Activated CD8-positive, alpha-beta memory T cell treated with anti-CD3 and anti-CD28 coated beads, Interleukin-2, amount 50 U/mL, for 1 hour (primary cell): Measurements from ENCODE around the gene NEURL1.
"Not testable (repeated sequence)": the region's sequence is repeated elsewhere in the genome, so short reads cannot be mapped to it uniquely, and the experiment has no call there.

ENCODE experiments used
- DNase-seq: peaks from one replicate; pipeline ENCODE4 v3.0.0-alpha.2; 2020; ENCODE audit errors: extremely low read depth

Gene NEURL1

GRCh38 chr10:103622935-103623574 lies 129.6 kb downstream of the NEURL1 start:
- DNase-seq, result no peak

- no peak for DNase-seq
Observed at GRCh38 chr10:103626178-103626577, 132.7 kb downstream of the NEURL1 start.

GRCh38 chr10:103627111-103627892 lies 133.8 kb downstream of the NEURL1 start:
- no peak for DNase-seq

DNA sequence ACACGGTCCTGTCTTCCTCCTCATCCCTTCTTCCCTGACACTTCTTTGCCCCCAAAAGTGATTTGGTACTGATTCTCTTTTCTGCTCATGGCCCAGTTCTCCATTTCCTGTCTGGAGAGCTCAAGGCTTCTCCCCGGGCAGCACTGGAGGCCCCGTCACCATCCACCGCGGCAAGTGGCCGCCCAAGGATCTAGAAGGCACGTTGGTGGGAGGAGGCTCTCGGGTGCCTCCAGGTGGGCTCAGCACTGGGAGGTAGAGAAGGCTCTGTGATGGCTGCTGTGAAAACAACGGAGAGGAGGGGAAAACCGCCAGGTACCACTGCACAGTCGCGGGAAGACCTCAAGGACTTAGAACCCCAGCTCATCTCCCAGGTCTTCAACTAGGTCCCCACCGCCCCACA lies 134.4 kb downstream of the NEURL1 start:
- DNase-seq, result no peak

GRCh38 chr10:103629581-103629980 lies 136.1 kb downstream of the NEURL1 start:
- DNase-seq, result no peak

- no peak for DNase-seq
Observed at GRCh38 chr10:103630156-103630555, 136.7 kb downstream of the NEURL1 start.

DNA sequence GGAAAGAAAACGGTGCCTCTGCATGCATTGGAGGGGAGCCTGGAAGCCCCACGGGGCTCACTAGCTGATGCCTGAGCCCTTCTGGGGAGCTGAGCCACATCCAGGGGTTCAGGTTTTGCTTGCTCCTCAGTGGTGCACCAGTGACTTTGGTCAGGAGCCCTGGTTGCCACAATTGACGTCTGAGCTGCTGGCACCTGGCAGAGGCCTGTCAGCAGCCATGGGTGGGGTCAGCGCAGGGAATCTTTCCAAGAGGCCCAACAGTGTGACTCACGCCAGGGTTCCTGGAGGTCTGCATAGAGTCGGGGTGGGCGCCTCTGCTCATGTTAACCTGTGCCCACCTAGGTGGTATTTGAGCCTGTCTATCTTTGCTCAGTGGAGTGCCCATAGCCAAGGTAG lies 138.7 kb downstream of the NEURL1 start:
- no peak for DNase-seq

- DNase-seq, result not testable (repeated sequence)
Observed at GRCh38 chr10:103632871-103633270, 139.4 kb downstream of the NEURL1 start.

DNA sequence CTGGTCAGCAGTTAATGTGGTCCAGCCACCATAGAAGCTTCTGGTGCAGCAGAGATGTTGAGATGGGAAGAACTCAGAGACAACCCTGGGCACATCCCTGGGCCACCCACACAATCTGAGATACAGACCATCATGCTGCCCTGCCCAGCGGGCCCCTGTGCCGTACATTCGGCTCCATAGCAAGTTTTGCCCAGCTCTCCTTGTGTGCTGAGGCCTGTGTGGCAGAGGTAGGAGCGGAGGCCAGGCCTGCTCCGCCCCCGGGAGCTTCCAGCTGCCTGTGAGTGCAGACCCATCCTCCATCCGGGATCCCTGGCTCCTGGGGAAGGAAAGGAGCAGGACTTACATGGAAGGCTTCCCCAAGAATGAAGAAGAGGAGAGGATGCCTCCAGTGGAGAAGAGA lies 140.3 kb downstream of the NEURL1 start:
- no peak for DNase-seq

GRCh38 chr10:103635580-103635979 lies 142.1 kb downstream of the NEURL1 start:
- DNase-seq, result no peak

- DNase-seq, result no peak
Observed at GRCh38 chr10:103636492-103636891, 143.0 kb downstream of the NEURL1 start.

GRCh38 chr10:103637011-103637410 lies 143.5 kb downstream of the NEURL1 start:
- no peak for DNase-seq

DNA sequence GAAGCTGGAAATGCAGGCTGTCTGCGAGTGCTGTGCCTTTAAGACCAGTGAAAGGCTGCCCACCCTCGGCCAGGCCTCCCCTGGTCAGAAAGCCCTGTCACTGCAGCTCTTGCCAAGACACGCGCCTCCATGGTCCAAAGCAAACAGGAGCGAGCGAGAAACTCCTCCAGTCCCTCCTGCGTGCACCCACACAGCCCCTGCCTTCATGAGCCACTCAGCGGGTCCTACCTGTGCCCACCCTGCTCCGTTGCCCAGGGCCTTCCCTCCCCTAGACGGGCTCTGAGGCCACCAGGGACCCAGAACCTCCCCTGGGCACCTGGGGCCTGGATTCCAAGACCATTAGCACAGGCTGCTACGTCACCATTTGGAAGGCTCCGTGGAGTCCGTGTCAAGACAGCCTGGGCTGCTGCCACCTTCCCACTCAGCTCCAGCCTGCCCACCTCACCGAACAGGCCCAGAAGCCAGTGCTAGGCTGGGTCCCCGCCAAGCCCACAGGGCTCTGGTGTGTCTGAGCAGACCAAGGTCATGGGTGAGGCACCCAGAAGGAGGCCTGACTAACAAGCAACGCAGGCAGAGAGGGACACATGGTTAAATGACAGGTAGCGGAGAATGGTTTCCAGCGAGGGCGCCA lies 144.5 kb downstream of the NEURL1 start:
- no peak for DNase-seq

- DNase-seq, result no peak
Observed at GRCh38 chr10:103638948-103639347, 145.4 kb downstream of the NEURL1 start.

DNA sequence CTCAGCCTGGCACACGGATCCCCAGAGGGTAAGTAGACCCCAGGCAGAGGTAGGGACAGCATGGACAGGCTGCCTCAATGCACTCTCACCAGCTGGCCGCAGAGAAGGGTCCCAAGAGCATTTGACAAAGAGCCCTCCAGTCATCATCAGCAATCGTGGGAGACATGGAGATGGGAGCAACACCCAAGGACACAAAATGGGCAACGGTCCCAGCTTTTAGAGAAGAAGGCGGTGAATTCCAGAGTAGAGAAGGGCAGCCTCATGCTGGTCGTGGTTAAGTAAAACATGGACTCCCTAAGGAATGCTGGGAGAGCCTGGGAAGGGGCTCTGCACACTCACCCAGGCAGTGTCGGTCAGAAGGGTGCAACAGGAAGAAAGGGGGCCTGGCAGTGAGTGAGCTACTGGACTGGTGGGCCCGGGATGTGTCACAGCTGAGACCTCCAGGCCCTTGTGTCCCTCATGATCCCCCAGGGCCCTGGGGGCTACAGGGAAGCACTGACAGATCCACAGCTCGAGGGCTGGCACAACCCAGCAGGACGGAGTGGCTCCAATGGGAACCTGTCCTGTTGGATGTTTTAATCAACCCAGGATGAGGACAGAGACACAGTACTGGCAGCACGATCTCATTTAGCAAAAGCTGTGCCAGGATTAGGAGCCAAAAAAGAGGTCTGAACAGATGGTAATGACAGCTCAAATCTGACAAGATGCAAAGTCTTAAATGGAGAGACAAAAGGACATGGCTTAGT lies 147.1 kb downstream of the NEURL1 start:
- DNase-seq, result no peak

- no peak for DNase-seq
Observed at GRCh38 chr10:103641326-103641725, 147.8 kb downstream of the NEURL1 start.
